Keratinocyte (primary cell): ENCODE data around the gene MED27.

Source experiments
- EZH2 ChIP-seq: IDR thresholded peaks from one replicate; pipeline ENCODE4 v1.6.1; 2012; ENCODE audit warnings: inconsistent platforms, mild to moderate bottlenecking, low read length, moderate library complexity
- TF ChIP-seq, protein P1 (sequence below), 3 experiments: IDR thresholded peaks in 1 of 3; conservative IDR thresholded peaks in 1 of 3; optimal IDR thresholded peaks in 1 of 3; 2 replicates in 2 of 3; 3 replicates in 1 of 3; pipeline versions ENCODE3 to v1.5.1; 2011; ENCODE audit warnings: low read length in 3 of 3, mild to moderate bottlenecking in 3 of 3, moderate library complexity in 2 of 3, control low read depth in 1 of 3, inconsistent platforms in 1 of 3; ENCODE audit not compliant: insufficient read depth in 2 of 3; ENCODE audit errors: extremely low read depth in 1 of 3

DNA sequence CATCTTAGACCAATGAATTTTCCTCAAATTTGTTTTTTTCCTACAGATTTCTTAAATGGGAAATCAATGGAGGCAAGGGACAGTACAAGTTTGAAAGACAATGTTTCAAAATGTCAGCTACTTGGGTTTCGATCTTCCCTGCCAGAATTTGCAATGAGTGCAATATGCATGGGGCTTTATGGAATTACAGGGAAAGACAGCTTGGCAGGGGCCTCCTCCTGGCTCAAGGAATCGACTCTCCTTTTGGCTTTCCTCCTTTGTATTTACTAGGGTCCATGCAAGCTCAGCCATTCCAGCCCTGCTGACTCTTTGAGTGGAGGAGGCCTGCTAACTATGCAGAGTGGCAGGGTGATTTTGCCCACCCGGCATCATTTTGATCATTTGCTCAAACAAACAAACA, 63.2 kb downstream of the MED27 start:
- no peak for TF ChIP-seq EZH2
- TF ChIP-seq, protein P1, sequence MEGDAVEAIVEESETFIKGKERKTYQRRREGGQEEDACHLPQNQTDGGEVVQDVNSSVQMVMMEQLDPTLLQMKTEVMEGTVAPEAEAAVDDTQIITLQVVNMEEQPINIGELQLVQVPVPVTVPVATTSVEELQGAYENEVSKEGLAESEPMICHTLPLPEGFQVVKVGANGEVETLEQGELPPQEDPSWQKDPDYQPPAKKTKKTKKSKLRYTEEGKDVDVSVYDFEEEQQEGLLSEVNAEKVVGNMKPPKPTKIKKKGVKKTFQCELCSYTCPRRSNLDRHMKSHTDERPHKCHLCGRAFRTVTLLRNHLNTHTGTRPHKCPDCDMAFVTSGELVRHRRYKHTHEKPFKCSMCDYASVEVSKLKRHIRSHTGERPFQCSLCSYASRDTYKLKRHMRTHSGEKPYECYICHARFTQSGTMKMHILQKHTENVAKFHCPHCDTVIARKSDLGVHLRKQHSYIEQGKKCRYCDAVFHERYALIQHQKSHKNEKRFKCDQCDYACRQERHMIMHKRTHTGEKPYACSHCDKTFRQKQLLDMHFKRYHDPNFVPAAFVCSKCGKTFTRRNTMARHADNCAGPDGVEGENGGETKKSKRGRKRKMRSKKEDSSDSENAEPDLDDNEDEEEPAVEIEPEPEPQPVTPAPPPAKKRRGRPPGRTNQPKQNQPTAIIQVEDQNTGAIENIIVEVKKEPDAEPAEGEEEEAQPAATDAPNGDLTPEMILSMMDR (optimal IDR thresholded peaks at IDR 0.05 in 1 of 3, IDR thresholded peaks at IDR 0.05 in 1 of 3, conservative IDR thresholded peaks at IDR 0.05 in 1 of 3; ENCODE audit: extremely low read depth in 1 of 3, insufficient read depth in 2 of 3, low read length in 3 of 3), result no peak
